ENCODE measurements around the gene TEDC1.

The TEDC1 gene

GRCh38 chr14:105473033-105473676 lies 17.9 kb upstream of the TEDC1 start:
- Histone ChIP-seq H3K9me3 (ENCODE audit: low read length) (no peaks in the 10 kb centered on the region), H2AFZ (ENCODE audit: low read depth, low read length) (no peak overlapping the region), H3K4me3 (ENCODE audit: low read length) (peak overlapping the region; percentile 30), H3K36me3 (ENCODE audit: insufficient read depth, low read length) (peaks cover 6% of the 10 kb centered on the region), H3K27me3 (ENCODE audit: insufficient read depth, low read length) (no peaks in the 10 kb centered on the region), H3K4me1 (ENCODE audit: insufficient read depth, low read length) (peaks cover 58% of the 10 kb centered on the region)

- H2AFZ ChIP-seq (ENCODE audit: low read depth, low read length): no peak overlapping the region
- H3K4me1 ChIP-seq (ENCODE audit: insufficient read depth, low read length): peaks cover 58% of the 10 kb centered on the region
- peaks cover 3% of the 10 kb centered on the region for H3K36me3 ChIP-seq (ENCODE audit: insufficient read depth, low read length)
- H3K4me3 ChIP-seq (ENCODE audit: low read length): peak overlapping the region; percentile 63
- H3K9me3 ChIP-seq (ENCODE audit: low read length): no peaks in the 10 kb centered on the region
- no peaks in the 10 kb centered on the region for H3K27me3 ChIP-seq (ENCODE audit: insufficient read depth, low read length)
These were observed 17.2 kb upstream of the TEDC1 start for GRCh38 chr14:105473677-105474482.

GRCh38 chr14:105474483-105475268 lies 16.4 kb upstream of the TEDC1 start, which contains the start of gene CRIP2:
Gene CRIP2 (plus strand): TSS chr14:105474821. CDS start chr14:105474863, 42 bp downstream.
- peak within 1 kb of the TSS; percentile 72 for H2AFZ ChIP-seq (ENCODE audit: low read depth, low read length)
- H3K36me3 ChIP-seq (ENCODE audit: insufficient read depth, low read length): peaks cover 7% of the 10 kb centered on the region
- peak within 1 kb of the TSS; percentile 63 for H3K4me3 ChIP-seq (ENCODE audit: low read length)
- no peaks in the 10 kb centered on the region for H3K9me3 ChIP-seq (ENCODE audit: low read length)
- no peaks in the 10 kb centered on the region for H3K27me3 ChIP-seq (ENCODE audit: insufficient read depth, low read length)
- H3K4me1 ChIP-seq (ENCODE audit: insufficient read depth, low read length): peaks cover 58% of the 10 kb centered on the region

GRCh38 chr14:105475269-105476096 lies 15.6 kb upstream of the TEDC1 start:
- peaks cover 57% of the 10 kb centered on the region for H3K4me1 ChIP-seq (ENCODE audit: insufficient read depth, low read length)
- peak overlapping the region; percentile 72 for H2AFZ ChIP-seq (ENCODE audit: low read depth, low read length)
- peak overlapping the region; percentile 63 for H3K4me3 ChIP-seq (ENCODE audit: low read length)
- H3K9me3 ChIP-seq (ENCODE audit: low read length): no peaks in the 10 kb centered on the region
- no peaks in the 10 kb centered on the region for H3K27me3 ChIP-seq (ENCODE audit: insufficient read depth, low read length)
- H3K36me3 ChIP-seq (ENCODE audit: insufficient read depth, low read length): peaks cover 9% of the 10 kb centered on the region

GRCh38 chr14:105476097-105476830 lies 14.8 kb upstream of the TEDC1 start:
- Histone ChIP-seq H3K36me3 (ENCODE audit: insufficient read depth, low read length) (peaks cover 9% of the 10 kb centered on the region), H3K27me3 (ENCODE audit: insufficient read depth, low read length) (no peaks in the 10 kb centered on the region), H3K4me3 (ENCODE audit: low read length) (peak overlapping the region; percentile 63), H3K4me1 (ENCODE audit: insufficient read depth, low read length) (peaks cover 56% of the 10 kb centered on the region), H3K9me3 (ENCODE audit: low read length) (no peaks in the 10 kb centered on the region), H2AFZ (ENCODE audit: low read depth, low read length) (no peak overlapping the region)

- Histone ChIP-seq H2AFZ (ENCODE audit: low read depth, low read length) (no peak overlapping the region), H3K27me3 (ENCODE audit: insufficient read depth, low read length) (no peaks in the 10 kb centered on the region), H3K36me3 (ENCODE audit: insufficient read depth, low read length) (peaks cover 9% of the 10 kb centered on the region), H3K4me1 (ENCODE audit: insufficient read depth, low read length) (peaks cover 56% of the 10 kb centered on the region), H3K4me3 (ENCODE audit: low read length) (peak overlapping the region; percentile 63), H3K9me3 (ENCODE audit: low read length) (no peaks in the 10 kb centered on the region)
These were observed 14.0 kb upstream of the TEDC1 start for GRCh38 chr14:105476831-105477659.

- H3K27me3 ChIP-seq (ENCODE audit: insufficient read depth, low read length): no peaks in the 10 kb centered on the region
These were observed 13.2 kb upstream of the TEDC1 start for GRCh38 chr14:105477660-105478397.

GRCh38 chr14:105478398-105479251 lies 12.4 kb upstream of the TEDC1 start:
- H3K36me3 ChIP-seq (ENCODE audit: insufficient read depth, low read length): peaks cover 9% of the 10 kb centered on the region
- H3K4me3 ChIP-seq (ENCODE audit: low read length): no peak overlapping the region
- H2AFZ ChIP-seq (ENCODE audit: low read depth, low read length): no peak overlapping the region
- H3K27me3 ChIP-seq (ENCODE audit: insufficient read depth, low read length): no peaks in the 10 kb centered on the region
- peaks cover 56% of the 10 kb centered on the region for H3K4me1 ChIP-seq (ENCODE audit: insufficient read depth, low read length)
- H3K9me3 ChIP-seq (ENCODE audit: low read length): no peaks in the 10 kb centered on the region

More at GRCh38 chr14:105477660-105478397, 13.2 kb upstream of the TEDC1 start:
- Histone ChIP-seq H3K9me3 (ENCODE audit: low read length) (no peaks in the 10 kb centered on the region), H3K4me3 (ENCODE audit: low read length) (no peak overlapping the region), H3K4me1 (ENCODE audit: insufficient read depth, low read length) (peaks cover 56% of the 10 kb centered on the region), H2AFZ (ENCODE audit: low read depth, low read length) (no peak overlapping the region), H3K36me3 (ENCODE audit: insufficient read depth, low read length) (peaks cover 9% of the 10 kb centered on the region)

GRCh38 chr14:105479431-105480158 lies 11.5 kb upstream of the TEDC1 start:
- Histone ChIP-seq H2AFZ (ENCODE audit: low read depth, low read length) (no peak overlapping the region), H3K27me3 (ENCODE audit: insufficient read depth, low read length) (no peaks in the 10 kb centered on the region), H3K36me3 (ENCODE audit: insufficient read depth, low read length) (peaks cover 9% of the 10 kb centered on the region), H3K9me3 (ENCODE audit: low read length) (no peaks in the 10 kb centered on the region), H3K4me1 (ENCODE audit: insufficient read depth, low read length) (peaks cover 62% of the 10 kb centered on the region), H3K4me3 (ENCODE audit: low read length) (no peak overlapping the region)

Measured in neuron (in vitro differentiated cells).